ENCODE data around the gene ANO8.

The ANO8 gene

DNA sequence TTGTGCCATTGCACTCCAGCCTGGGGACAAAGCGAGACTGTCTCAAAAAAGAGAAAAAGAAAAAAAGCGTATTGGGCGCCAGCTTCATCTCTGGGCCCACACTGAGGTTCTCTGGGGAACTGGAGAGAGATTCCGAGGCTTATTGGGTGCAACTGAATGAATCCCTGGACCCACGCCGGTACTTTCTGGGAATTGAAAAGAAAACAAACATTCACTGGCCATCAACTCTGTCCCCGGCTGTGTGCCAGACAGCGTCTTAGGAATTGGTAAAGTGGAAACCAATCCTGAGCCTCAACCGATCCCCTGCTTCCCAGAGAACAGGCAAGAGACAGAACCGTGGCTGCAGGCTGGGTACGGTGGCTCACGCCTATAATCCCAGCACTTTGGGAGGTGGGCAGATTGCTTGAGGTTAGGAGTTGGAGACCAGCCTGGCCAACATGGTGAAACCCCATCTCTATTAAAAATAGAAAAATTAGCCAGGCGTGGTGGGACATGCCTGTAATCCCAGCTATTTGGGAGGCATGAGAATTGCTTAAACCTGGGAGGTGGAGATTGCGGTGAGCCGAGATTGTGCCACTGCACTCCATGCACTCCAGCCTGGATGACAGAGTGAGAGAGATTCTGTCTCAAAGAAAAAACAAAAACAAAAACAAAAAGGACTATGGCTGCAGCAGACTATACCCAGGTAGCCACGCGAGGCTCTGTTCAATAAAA, 8.6 kb downstream of the ANO8 start:
- H3K9me3 Mint-ChIP-seq: no peaks in the 10 kb centered on the region
- H3K4me1 Mint-ChIP-seq (ENCODE audit: low read depth): peaks cover 18% of the 10 kb centered on the region
- no peak overlapping the region for H3K4me3 Mint-ChIP-seq
- H3K27ac Mint-ChIP-seq: no peak overlapping the region
- H3K27me3 Mint-ChIP-seq: no peaks in the 10 kb centered on the region
- peaks cover 4% of the 10 kb centered on the region for H3K36me3 Mint-ChIP-seq (ENCODE audit: low read depth)

DNA sequence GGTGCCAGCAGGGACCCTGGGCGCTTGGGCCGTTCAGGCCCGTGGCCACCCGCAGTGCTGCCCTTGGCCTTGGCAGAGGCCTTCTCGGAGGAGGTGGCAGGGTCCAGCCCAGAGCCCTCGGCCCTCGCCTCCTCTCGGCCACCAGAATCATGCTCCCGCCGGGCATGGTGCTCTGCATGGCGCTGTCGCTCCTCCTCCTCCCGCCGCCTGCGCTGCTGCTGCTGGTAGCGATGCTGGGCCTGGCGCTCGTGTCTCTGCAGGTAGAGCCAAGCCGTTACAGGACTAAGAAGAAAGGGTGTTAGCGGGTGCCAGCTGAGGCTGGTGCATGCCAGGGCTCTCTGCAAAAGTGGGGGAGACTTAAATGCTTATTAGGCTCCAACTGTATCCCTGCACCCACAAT, 9.5 kb downstream of the ANO8 start:
- H3K27ac Mint-ChIP-seq: no peak overlapping the region
- no peaks in the 10 kb centered on the region for H3K27me3 Mint-ChIP-seq
- no peak overlapping the region for H3K4me3 Mint-ChIP-seq
- peaks cover 18% of the 10 kb centered on the region for H3K4me1 Mint-ChIP-seq (ENCODE audit: low read depth)
- no peaks in the 10 kb centered on the region for H3K9me3 Mint-ChIP-seq
- H3K36me3 Mint-ChIP-seq (ENCODE audit: low read depth): peaks cover 8% of the 10 kb centered on the region

DNA sequence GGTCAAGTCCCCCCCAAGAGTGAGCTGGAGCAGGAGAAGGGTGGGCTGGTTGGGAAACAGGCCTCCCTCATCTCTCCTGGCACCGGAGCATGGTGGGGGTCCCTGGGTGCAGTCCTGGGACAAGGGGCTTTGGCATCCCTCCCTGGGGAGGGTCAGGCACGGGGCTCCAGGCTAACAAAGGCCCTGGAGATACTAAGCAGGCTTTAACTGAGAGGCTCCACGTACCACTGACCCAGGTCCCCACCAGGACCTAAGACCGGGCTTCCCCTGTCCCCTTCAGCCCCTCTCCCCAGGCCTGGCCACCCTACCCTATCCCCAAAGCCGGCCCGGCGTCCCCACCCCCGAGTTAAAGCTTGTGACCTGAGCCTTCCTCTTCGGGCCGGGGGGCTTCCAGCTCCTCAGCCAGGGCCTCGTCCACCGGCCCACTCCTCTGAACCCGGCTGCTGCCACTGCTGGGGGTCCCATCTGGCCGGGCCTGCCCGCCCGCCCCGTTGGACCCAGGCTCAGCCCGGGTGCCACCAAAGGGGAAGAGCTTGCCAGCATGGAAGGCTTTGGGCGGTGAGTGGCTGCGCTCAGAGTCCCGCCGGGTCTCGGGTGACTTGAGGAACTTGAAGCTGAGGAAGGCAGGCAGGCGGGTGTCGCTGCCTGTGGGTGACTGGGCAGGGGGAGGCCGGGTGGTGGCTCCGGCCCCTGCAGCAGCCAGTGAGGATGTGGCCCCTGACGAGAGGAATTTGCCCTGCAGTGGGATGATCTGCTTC, 10.1 kb downstream of the ANO8 start:
- Mint-ChIP-seq H3K27me3 (no peaks in the 10 kb centered on the region), H3K4me1 (ENCODE audit: low read depth) (peaks cover 12% of the 10 kb centered on the region), H3K36me3 (ENCODE audit: low read depth) (peaks cover 11% of the 10 kb centered on the region), H3K9me3 (no peaks in the 10 kb centered on the region), H3K27ac (no peak overlapping the region), H3K4me3 (no peak overlapping the region)

DNA sequence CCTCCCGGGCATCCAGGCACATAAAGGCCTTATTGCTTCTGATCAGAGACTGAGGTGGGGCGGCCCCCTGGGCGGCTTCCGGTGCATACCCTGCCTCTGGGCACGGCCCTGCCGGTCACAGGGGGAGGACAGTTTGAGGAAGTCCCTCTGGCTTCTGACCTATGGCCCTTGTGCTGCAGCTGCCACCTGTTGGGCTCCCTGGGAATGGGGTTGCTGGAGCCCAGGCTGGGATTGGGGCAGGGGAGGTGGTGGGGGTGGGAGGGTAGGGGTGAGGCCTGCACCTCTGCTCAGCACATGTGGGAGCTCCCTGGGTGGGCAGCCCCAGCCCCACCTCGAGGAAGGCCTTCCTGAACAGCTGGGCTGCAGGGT, 10.7 kb downstream of the ANO8 start:
- Mint-ChIP-seq H3K9me3 (no peaks in the 10 kb centered on the region), H3K4me1 (ENCODE audit: low read depth) (peaks cover 7% of the 10 kb centered on the region), H3K36me3 (ENCODE audit: low read depth) (peaks cover 11% of the 10 kb centered on the region), H3K27ac (no peak overlapping the region), H3K27me3 (no peaks in the 10 kb centered on the region), H3K4me3 (no peak overlapping the region)

DNA sequence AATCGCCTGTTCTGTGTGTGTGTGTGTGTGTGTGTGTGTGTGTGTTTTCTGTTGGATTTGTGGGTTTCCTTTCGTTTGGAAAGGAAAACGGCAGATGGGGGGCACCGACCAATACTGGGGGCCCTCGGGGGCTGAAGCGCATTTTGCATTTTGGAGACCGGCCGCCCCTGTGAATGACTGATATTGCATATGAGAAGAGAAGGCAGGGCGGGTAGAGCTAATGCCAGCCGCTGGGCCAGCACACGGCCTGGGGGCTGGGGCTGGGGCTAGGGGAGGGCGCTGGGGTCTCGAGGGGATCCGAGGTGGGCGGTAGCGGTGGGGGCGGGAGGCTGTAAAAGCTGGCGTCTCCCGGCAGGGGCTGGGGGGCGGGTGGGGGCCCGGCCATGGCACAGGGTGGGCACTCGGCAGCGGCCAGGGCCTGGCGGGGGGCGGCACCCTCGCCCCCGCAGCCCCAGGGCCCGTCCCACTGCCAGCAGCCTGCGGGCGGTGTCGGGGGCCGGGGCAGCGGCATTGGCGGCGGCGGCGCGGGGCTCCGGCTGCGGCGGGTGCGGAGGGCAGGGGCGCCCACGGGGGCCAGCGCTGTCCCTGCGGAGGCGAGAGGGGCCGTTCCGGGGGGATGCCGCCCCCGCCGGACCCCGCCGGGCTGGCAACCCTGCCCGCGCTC, 11.2 kb downstream of the ANO8 start:
- Mint-ChIP-seq H3K27ac (no peak overlapping the region), H3K27me3 (no peaks in the 10 kb centered on the region), H3K4me3 (no peak overlapping the region)

DNA sequence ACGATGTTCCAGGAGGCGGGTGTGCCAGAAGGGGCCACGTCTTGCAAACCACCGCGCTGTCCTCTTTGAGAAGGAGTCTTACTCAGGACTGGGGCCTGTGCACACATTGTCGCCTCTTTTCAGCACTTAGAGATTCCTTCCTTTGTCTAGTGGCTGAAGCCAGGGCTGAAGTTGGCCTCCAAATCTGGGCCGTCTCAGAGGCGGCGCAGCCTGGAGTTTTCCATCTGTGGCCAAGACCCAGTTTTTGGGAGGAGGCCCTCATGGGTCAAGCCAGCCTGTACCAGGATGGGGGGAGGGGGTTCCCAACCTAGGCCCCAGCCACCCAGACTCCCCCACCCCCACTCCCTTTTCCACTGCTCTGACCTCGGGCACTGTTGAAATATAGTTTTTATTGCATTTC, 11.8 kb downstream of the ANO8 start:
- H3K9me3 Mint-ChIP-seq: no peaks in the 10 kb centered on the region
- H3K27me3 Mint-ChIP-seq: no peaks in the 10 kb centered on the region
- no peak overlapping the region for H3K27ac Mint-ChIP-seq
- H3K4me3 Mint-ChIP-seq: no peak overlapping the region
- H3K4me1 Mint-ChIP-seq (ENCODE audit: low read depth): peaks cover 2% of the 10 kb centered on the region
- H3K36me3 Mint-ChIP-seq (ENCODE audit: low read depth): peaks cover 11% of the 10 kb centered on the region

More for the DNA sequence above, 11.2 kb downstream of the ANO8 start:
- Mint-ChIP-seq H3K9me3 (no peaks in the 10 kb centered on the region), H3K36me3 (ENCODE audit: low read depth) (peaks cover 11% of the 10 kb centered on the region), H3K4me1 (ENCODE audit: low read depth) (peaks cover 4% of the 10 kb centered on the region)

DNA sequence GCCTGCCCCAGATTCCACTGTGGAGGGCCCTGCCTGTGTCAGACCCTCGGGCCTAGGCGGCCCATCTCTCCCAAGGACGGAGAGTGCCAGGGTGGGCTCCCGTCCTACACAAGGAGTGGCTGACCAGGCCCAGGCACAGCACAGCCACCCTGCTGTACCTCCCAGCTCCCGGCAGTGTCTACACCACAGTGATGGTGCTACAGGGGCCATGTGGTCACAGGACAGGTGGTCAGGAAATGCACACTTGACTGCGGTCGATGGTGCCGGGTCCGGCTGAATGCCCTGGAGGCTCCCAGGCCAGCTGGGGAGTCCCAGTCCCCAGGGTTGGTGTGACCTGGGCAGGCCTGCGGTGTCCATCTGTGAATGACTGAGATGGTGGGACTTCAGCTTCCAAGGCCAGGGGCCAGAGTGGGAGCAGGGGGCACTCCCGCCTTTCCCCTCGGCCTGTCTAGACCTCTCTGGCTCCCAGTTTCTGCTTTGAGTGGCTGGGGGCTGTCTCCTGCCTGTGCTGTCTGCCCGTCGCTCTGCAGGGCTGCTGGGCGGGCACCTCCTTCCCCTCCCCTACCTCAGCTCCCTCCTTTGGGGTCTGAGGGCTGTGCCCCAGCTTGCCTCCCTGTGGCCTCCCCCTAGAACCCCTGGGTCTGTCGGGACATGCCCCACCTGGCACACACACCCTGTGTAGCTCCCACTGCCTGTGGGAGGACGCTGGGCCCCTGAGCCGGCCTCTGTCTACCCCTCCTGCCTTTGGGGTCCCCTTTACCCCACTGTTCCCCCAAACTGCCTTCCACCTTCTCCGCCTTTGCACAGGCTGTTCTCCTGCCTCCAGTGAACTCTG, 12.8 kb downstream of the ANO8 start:
- H3K9me3 Mint-ChIP-seq: no peaks in the 10 kb centered on the region
- H3K27ac Mint-ChIP-seq: no peak overlapping the region

DNA sequence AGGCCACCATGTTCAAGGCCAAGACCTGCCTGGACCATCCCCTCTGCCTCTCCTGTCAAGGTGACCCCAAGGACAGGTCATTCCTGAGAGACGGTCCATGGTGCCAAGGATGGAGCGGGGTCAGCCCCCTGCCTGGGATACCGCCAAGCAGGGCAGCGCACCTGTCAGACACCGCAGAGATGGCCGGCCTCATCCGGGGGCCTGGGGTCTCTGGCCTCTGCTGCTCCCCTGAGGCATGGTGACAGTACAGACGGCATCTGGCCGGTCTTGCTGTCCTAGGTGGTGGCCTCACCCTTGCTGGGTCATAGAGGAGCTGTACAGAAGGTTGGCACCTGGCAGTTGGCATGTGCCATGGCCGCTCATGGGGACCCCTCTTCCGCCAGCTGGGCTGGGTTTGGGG, 14.2 kb downstream of the ANO8 start:
- Mint-ChIP-seq H3K4me3 (no peak overlapping the region), H3K4me1 (ENCODE audit: low read depth) (peaks cover 4% of the 10 kb centered on the region), H3K9me3 (no peaks in the 10 kb centered on the region), H3K36me3 (ENCODE audit: low read depth) (peaks cover 18% of the 10 kb centered on the region), H3K27ac (no peak overlapping the region), H3K27me3 (no peaks in the 10 kb centered on the region)

More for the DNA sequence above, 12.8 kb downstream of the ANO8 start:
- Mint-ChIP-seq H3K27me3 (no peaks in the 10 kb centered on the region), H3K4me1 (ENCODE audit: low read depth) (no peaks in the 10 kb centered on the region), H3K4me3 (no peak overlapping the region), H3K36me3 (ENCODE audit: low read depth) (peaks cover 11% of the 10 kb centered on the region)

DNA sequence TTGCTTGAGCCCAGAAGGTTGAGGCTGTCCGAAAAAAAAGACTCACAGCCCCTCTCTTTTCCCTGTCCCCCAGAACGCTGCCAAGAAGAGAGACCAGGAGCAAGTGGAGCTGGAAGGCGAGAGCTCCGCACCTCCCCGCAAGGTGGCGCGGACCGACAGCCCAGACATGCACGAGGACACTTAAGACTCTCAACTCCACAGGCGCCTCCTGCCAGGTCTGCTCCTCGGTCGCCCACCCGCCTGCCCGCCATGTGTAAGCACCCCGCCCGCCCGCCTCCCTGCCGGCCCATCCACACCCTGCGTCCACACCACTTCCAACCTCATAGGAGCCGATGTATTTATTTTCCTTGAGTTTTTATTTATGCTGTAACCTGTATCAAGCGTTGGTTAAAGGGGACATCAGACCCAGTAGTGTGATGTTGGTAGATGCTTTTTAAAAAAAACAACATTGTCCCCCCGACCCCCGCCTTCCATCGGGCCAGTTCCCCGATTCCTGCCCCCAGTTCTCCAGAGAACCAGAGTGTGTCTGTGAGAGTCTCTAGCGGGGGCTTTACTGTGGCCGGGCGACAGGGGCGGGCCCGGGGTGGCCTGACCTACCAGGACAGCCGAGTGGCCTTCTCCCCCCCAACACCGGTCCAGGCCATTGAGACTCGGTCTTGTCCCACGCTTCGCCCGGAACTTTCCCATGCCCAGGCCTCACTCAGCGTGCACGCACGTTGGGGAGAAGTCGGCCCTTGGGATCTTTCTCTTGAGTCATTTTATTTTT, 15.0 kb downstream of the ANO8 start:
- Mint-ChIP-seq H3K27ac (no peak overlapping the region), H3K4me1 (ENCODE audit: low read depth) (peaks cover 4% of the 10 kb centered on the region), H3K36me3 (ENCODE audit: low read depth) (peaks cover 19% of the 10 kb centered on the region), H3K9me3 (no peaks in the 10 kb centered on the region), H3K27me3 (no peaks in the 10 kb centered on the region), H3K4me3 (no peak overlapping the region)

DNA sequence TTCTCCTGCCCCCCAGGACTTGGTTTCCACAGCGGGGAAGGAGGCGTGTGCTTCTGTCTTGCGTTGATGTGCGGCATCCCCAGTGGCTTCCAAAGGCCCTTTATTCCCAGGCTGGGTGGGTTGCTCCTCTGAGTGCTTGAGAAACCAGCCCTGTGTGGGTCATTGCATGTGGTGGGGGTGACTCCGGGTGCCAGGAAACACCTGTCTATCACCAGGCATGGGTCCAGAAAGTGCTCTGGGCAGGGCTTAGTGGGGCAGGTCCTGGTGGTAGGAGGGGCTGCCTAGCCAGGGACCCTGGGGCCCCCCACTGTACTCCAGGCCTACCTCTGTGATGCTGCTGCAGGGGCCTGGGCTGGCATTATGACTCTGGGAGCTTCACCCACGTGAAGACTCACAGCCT, 15.7 kb downstream of the ANO8 start:
- H3K36me3 Mint-ChIP-seq (ENCODE audit: low read depth): peaks cover 20% of the 10 kb centered on the region
- peaks cover 4% of the 10 kb centered on the region for H3K4me1 Mint-ChIP-seq (ENCODE audit: low read depth)
- H3K9me3 Mint-ChIP-seq: no peaks in the 10 kb centered on the region
- no peak overlapping the region for H3K4me3 Mint-ChIP-seq
- H3K27me3 Mint-ChIP-seq: no peaks in the 10 kb centered on the region
- H3K27ac Mint-ChIP-seq: no peak overlapping the region

DNA sequence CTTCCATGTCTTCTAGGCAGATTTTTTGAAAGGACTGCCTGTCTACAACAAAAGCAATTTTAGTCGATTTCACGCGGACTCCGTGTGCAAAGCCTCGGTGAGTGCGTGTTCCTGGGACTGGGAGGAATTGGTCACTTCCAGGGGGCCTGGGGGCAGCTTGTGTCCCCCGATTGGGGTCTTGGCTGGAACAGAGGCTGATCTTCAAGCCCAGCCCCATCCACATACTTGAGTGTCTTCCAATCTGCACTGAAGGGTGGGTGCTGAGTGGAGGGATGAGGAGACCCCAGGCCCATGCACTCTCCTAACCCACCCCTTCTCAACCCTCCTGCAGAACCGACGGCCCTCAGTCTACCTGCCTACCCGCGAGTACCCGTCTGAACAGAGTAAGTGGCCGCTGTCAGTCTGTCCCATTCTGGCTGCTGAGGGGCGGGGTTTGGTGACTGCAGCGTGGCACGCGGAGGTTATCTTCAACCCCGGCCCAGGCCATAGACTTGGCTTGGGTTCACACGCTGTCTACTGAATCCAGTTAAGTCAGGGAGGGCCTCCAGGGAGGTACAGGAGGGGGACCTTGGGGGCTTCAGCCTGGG, 20.6 kb downstream of the ANO8 start:
- Mint-ChIP-seq H3K27ac (no peak overlapping the region), H3K27me3 (no peaks in the 10 kb centered on the region), H3K4me3 (no peak overlapping the region), H3K36me3 (ENCODE audit: low read depth) (peaks cover 15% of the 10 kb centered on the region), H3K4me1 (ENCODE audit: low read depth) (peaks cover 26% of the 10 kb centered on the region), H3K9me3 (no peaks in the 10 kb centered on the region)

DNA sequence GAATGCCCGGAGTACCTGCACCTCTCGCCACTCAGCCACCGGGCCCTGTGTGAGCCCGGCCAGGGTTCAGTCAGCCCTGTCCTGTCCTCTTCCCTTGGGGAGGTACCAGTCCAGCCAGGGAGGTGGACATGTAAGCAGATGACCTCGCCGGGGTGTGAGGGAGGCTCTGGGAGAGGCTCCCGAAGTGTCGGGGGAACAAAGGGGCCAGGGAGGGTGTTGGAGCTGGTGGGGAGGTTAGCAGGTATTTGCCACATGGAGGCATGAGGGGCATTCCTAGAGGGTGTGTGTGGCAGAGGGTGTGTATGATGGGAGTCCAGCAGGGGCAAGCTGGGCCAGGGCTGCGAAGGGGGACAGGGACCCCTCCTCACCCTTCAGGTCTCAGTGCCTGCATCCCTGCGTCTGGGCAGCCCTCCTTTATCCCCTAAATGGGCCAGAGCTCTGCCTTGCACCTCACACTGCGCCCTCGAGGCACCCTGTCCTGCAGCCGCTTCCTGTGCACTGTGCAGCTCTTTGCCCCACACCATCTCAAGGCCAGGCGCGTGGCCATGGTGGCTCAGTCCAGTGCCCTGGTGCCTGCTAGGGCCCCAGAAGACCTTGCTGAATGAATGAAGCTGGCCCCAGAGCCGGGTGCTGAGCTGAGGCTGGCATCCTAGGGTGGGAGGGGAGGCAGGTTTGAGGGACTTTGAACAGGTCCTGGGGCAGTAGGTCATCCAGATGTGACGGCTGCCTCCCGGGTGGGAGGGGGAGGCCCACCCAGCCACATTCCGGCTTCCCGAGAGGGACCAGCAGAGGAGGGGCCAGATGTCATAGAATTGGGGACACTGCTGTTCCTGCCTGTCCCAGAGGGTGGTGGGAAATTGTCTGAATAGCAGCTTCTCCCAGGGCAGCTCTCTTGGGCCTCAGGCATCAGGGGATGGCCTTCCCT, 22.2 kb downstream of the ANO8 start:
- Mint-ChIP-seq H3K36me3 (ENCODE audit: low read depth) (peaks cover 18% of the 10 kb centered on the region), H3K9me3 (no peaks in the 10 kb centered on the region), H3K27me3 (no peaks in the 10 kb centered on the region), H3K4me1 (ENCODE audit: low read depth) (peaks cover 35% of the 10 kb centered on the region), H3K27ac (no peak overlapping the region), H3K4me3 (no peak overlapping the region)
